Uterus (tissue), 4 donors: ENCODE results near the gene SRCAP. TPM values are rescaled to one million over a fixed set of nuclear protein-coding genes. Genes with fewer than 3 reads are reported as not detected.

Experiments used
- DNase-seq, 2 donors: peaks; one replicate each; pipeline ENCODE4 v3.0.0-alpha.2; 2019 to 2020
- H3K27ac ChIP-seq, 2 donors: fragments of 200-600 bp; sonication (generic); 1 replicate in 1 of 2; 2 replicates in 1 of 2; pipeline ENCODE4 v1.5.1; 2016 to 2018
- H3K27me3 ChIP-seq, 2 donors: fragments of 200-600 bp; sonication (generic); one replicate each; pipeline ENCODE4 v1.5.1; 2018 to 2019; ENCODE audit warnings: control low read depth in 1 of 2
- H3K36me3 ChIP-seq, 2 donors: fragments of 200-600 bp; sonication (generic); one replicate each; pipeline ENCODE4 v1.5.1; 2019; ENCODE audit warnings: control low read depth in 1 of 2
- H3K4me1 ChIP-seq, 2 donors: fragments of 200-600 bp; sonication (generic); one replicate each; pipeline ENCODE4 v1.5.1; 2018 to 2019; ENCODE audit warnings: control low read depth in 1 of 2
- H3K4me3 ChIP-seq, 2 donors: fragments of 200-600 bp; sonication (generic); 1 replicate in 1 of 2; 2 replicates in 1 of 2; pipeline ENCODE4 v1.5.1; 2018 to 2019; ENCODE audit warnings: mild to moderate bottlenecking in 1 of 2
- H3K9me3 ChIP-seq, 2 donors: fragments of 200-600 bp; sonication (generic); one replicate each; pipeline ENCODE4 v1.5.1; 2019; ENCODE audit warnings: control low read depth in 1 of 2
- POLR2A ChIP-seq, 2 donors: fragments of 450-650 bp; IDR thresholded peaks; one replicate each; pipeline ENCODE4 v1.6.1; 2016; ENCODE audit warnings: antibody characterized with exemption in 2 of 2, mild to moderate bottlenecking in 1 of 2, moderate library complexity in 1 of 2
- intact Hi-C: fragments of 100-400 bp; cut with DNase I; formaldehyde crosslinking; loops from one replicate; pipeline ENCODE4 v1.15.1; 2023; ENCODE audit warnings: low total_unique reads
- total RNA-seq, 4 donors: library from RNA; depleted of rRNA in 3 of 4; stranded (reverse); fragments of >200 nt in 3 of 4; gene quantifications; one replicate each; pipeline versions ENCODE4 v1.1.0 to v1.2.4, GENCODE V29; 2014 to 2023
- TF ChIP-seq, protein P1 (sequence below), 4 experiments: fragments of 200-600 bp in 2 of 4; fragments of 450-650 bp in 2 of 4; sonication (generic) in 2 of 4; IDR thresholded peaks; one replicate each; pipeline ENCODE4 v1.5.1; 2016 to 2019; ENCODE audit warnings: antibody characterized with exemption in 4 of 4, mild to moderate bottlenecking in 2 of 4, moderate library complexity in 1 of 4
- donor health status: DM: yes; HTN: yes; CAD: no.

SRCAP gene
- total RNA-seq, 4 donors from 2014 or later: 5.6 to 80.7 (median 26.0) TPM

DNA sequence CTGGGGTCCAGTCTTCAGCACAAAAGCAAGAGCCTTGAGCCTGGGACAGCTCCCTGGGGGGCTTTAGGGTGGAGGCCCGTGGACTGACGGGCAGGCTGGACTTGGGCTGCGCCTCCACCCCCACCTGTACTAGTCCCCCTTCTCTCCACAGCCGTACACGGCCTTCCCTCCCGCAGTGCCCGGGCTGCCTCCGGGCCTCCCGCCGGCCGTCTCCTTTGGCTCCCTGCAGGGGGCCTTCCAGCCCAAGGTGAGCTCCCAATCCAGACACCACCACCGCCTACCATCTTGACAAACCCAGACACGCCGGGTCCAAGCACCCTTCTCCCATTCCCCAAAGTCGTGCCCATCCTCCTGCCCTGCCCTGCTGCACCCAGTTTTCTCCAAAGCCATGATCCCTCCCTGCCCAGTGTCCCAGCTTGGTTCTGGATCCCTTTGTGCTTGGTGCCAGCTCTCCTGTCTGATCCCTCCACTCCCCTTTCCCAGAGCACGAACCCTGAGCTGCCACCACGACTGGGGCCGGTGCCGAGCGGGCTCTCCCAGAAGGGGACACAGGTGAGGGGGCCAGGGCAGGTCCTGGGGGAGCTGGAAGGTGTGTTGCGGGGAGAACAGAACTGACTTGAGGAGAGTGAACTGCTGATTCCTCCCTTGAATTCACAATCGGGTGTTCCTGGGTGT, 33.7 kb upstream of the SRCAP start:
- Histone ChIP-seq H3K27ac (no peak overlapping the region), H3K36me3 (no peaks in the 10 kb centered on the region), H3K9me3 (no peaks in the 10 kb centered on the region), H3K4me1 (peaks cover 0 to 14% of the 10 kb centered on the region in 2 donors), H3K4me3 (no peak overlapping the region), H3K27me3 (no peaks in the 10 kb centered on the region)
- no peak for DNase-seq
- TF ChIP-seq POLR2A (IDR thresholded peaks at IDR 0.05): no peak
- TF ChIP-seq, protein P1, sequence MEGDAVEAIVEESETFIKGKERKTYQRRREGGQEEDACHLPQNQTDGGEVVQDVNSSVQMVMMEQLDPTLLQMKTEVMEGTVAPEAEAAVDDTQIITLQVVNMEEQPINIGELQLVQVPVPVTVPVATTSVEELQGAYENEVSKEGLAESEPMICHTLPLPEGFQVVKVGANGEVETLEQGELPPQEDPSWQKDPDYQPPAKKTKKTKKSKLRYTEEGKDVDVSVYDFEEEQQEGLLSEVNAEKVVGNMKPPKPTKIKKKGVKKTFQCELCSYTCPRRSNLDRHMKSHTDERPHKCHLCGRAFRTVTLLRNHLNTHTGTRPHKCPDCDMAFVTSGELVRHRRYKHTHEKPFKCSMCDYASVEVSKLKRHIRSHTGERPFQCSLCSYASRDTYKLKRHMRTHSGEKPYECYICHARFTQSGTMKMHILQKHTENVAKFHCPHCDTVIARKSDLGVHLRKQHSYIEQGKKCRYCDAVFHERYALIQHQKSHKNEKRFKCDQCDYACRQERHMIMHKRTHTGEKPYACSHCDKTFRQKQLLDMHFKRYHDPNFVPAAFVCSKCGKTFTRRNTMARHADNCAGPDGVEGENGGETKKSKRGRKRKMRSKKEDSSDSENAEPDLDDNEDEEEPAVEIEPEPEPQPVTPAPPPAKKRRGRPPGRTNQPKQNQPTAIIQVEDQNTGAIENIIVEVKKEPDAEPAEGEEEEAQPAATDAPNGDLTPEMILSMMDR (IDR thresholded peaks at IDR 0.05): no peak
- intact Hi-C loops: no loop called here

DNA sequence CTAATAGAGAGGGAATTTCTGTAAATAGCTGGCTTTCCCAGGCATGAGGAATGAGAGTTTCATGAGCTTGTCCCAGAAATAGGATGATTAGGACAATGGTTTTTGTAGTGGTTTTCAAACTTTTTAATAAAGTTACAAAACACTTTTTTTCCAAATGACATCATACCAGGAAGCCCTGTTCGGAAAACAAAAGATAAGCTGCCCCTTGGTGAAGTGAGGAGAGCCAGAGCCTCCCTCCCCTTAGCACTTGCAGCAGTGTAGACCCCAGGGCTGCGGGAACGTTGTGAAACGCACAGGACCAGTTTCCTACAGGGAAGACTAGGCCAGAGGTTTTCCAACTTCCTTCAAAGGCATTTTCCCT, 33.2 kb upstream of the SRCAP start:
- no peak overlapping the region for H3K27ac ChIP-seq
- H3K9me3 ChIP-seq: no peaks in the 10 kb centered on the region
- H3K4me1 ChIP-seq: peaks cover 0 to 9% of the 10 kb centered on the region in 2 donors
- no peak for DNase-seq
- intact Hi-C loops: no loop called here
- no peaks in the 10 kb centered on the region for H3K27me3 ChIP-seq
- TF ChIP-seq, protein P1 (IDR thresholded peaks at IDR 0.05): no peak
- no peak for TF ChIP-seq POLR2A (IDR thresholded peaks at IDR 0.05)
- no peaks in the 10 kb centered on the region for H3K36me3 ChIP-seq
- H3K4me3 ChIP-seq: no peak overlapping the region

DNA sequence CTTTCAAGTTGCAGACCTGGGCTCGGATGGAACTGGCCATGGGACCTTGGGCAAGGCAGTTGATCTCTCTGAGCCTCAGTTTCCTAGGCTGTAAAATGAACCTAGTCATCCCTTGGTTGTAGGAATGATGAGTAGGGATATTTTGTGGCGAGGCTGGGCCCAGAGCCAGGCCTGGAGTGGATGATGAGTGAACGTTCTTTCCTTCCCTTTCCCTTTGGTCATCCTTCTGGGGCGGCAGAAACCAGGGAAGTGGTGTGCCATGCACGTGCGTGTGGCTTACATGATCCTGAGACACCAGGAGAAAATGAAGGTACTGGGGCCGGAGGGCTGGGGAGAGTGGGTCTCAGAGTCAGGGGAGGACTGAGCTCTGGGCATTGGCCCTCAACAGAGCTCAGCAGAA, 32.3 kb upstream of the SRCAP start:
- no peak for DNase-seq
- Histone ChIP-seq H3K4me1 (peaks cover 0 to 5% of the 10 kb centered on the region in 2 donors), H3K36me3 (no peaks in the 10 kb centered on the region), H3K27me3 (no peaks in the 10 kb centered on the region), H3K9me3 (no peaks in the 10 kb centered on the region), H3K27ac (no peak overlapping the region), H3K4me3 (no peak overlapping the region)
- no peak for TF ChIP-seq POLR2A (IDR thresholded peaks at IDR 0.05)
- TF ChIP-seq, protein P1 (IDR thresholded peaks at IDR 0.05): no peak
- intact Hi-C loops: no loop called here

DNA sequence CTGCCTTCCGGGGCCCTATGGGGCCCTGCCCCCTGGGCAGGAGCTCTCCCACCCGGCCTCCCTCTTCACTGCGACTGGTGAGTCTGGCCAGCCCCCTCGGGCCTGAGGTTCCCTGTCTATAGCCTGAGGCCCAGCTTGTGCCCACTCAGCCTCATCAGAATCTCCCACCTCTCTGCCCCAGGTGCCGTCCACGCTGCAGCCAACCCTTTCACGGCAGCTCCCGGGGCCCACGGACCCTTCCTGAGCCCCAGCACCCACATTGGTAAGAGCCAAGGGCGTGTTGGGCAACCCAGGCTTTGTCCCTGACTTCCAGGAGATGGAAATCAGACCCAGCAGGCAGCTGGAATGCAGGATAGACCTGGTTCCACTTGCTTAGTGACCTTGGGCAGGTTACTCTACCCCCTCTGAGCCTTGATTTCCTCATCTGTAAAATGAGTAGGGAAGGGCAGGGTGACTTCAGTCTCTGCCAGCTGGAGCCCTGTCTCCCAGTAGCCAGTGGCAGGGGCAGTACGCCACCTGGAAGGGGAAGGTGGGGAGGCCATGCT, 31.5 kb upstream of the SRCAP start:
- Histone ChIP-seq H3K36me3 (no peaks in the 10 kb centered on the region), H3K4me3 (no peak overlapping the region), H3K4me1 (peaks cover 0 to 1% of the 10 kb centered on the region in 2 donors), H3K27me3 (no peaks in the 10 kb centered on the region), H3K27ac (no peak overlapping the region), H3K9me3 (no peaks in the 10 kb centered on the region)
- intact Hi-C loops: no loop called here
- DNase-seq: no peak
- TF ChIP-seq, protein P1 (IDR thresholded peaks at IDR 0.05): no peak
- no peak for TF ChIP-seq POLR2A (IDR thresholded peaks at IDR 0.05)

DNA sequence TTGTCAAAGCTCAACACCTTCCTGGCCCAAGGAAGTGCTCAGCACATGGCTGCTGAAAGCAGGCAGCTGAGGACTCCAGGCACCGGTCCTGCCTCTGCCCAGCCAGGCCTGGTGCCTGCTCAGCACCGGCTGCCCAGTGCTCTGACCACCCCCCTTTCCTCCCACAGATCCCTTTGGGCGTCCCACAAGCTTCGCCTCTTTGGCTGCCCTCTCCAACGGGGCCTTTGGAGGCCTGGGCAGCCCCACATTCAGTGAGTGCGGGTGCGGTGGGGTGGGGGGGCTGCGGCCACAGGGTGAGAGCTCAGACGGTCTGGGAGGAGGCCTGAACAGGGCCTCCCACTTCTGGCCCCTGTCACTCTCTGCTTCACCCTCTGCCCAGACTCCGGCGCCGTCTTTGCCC, 30.6 kb upstream of the SRCAP start:
- intact Hi-C loops: no loop called here
- Histone ChIP-seq H3K9me3 (no peaks in the 10 kb centered on the region), H3K4me1 (no peaks in the 10 kb centered on the region), H3K36me3 (no peaks in the 10 kb centered on the region), H3K27ac (no peak overlapping the region), H3K4me3 (no peak overlapping the region), H3K27me3 (no peaks in the 10 kb centered on the region)
- DNase-seq: no peak
- TF ChIP-seq, protein P1 (IDR thresholded peaks at IDR 0.05): no peak
- TF ChIP-seq POLR2A (IDR thresholded peaks at IDR 0.05): no peak
